ENCODE measurements around the gene DNM3.

Gene DNM3

GRCh38 chr1:172252958-172253357, 411.7 kb downstream of the DNM3 start:
- no peak for DNase-seq

GRCh38 chr1:172254521-172255222, 413.4 kb downstream of the DNM3 start:
- DNase-seq, result no peak

- DNase-seq, result no peak
Observed at GRCh38 chr1:172255223-172255560, 413.9 kb downstream of the DNM3 start.

- DNase-seq, result no peak
Observed at GRCh38 chr1:172265905-172266304, 424.6 kb downstream of the DNM3 start.

- DNase-seq, result no peak
Observed at GRCh38 chr1:172266528-172267174, 425.4 kb downstream of the DNM3 start.

- no peak for DNase-seq
Observed at GRCh38 chr1:172268237-172268636, 426.9 kb downstream of the DNM3 start.

GRCh38 chr1:172269084-172269483, 427.8 kb downstream of the DNM3 start:
- no peak for DNase-seq

GRCh38 chr1:172269644-172270043, 428.3 kb downstream of the DNM3 start:
- DNase-seq, result no peak

GRCh38 chr1:172270605-172271004, 429.3 kb downstream of the DNM3 start:
- DNase-seq, result no peak

GRCh38 chr1:172272087-172272486, 430.8 kb downstream of the DNM3 start:
- no peak for DNase-seq

GRCh38 chr1:172273647-172274396, 432.5 kb downstream of the DNM3 start:
- no peak for DNase-seq

- no peak for DNase-seq
Observed at GRCh38 chr1:172275478-172275877, 434.2 kb downstream of the DNM3 start.

GRCh38 chr1:172276120-172276818, 435.0 kb downstream of the DNM3 start:
- DNase-seq, result no peak

- DNase-seq, result no peak
Observed at GRCh38 chr1:172277275-172277674, 436.0 kb downstream of the DNM3 start.

GRCh38 chr1:172277989-172278388, 436.7 kb downstream of the DNM3 start:
- no peak for DNase-seq

- DNase-seq, result no peak
Observed at GRCh38 chr1:172278478-172278877, 437.2 kb downstream of the DNM3 start.

GRCh38 chr1:172279939-172280636, 438.8 kb downstream of the DNM3 start:
- DNase-seq, result no peak

- DNase-seq, result no peak
Observed at GRCh38 chr1:172283766-172284165, 442.5 kb downstream of the DNM3 start.

- DNase-seq, result no peak
Observed at GRCh38 chr1:172286629-172287076, 445.4 kb downstream of the DNM3 start.

- no peak for DNase-seq
Observed at GRCh38 chr1:172287208-172287607, 445.9 kb downstream of the DNM3 start.

- no peak for DNase-seq
Observed at GRCh38 chr1:172288581-172288980, 447.3 kb downstream of the DNM3 start.

GRCh38 chr1:172289448-172289847, 448.1 kb downstream of the DNM3 start:
- no peak for DNase-seq

GRCh38 chr1:172292840-172293239, 451.5 kb downstream of the DNM3 start:
- no peak for DNase-seq

Data from hematopoietic multipotent progenitor cell treated with erythropoietin and hydrocortisone succinate and interleukin-3 and kit ligand, for 8 days (in vitro differentiated cells).